ENCODE measurements around the gene PRKCA.

DNA sequence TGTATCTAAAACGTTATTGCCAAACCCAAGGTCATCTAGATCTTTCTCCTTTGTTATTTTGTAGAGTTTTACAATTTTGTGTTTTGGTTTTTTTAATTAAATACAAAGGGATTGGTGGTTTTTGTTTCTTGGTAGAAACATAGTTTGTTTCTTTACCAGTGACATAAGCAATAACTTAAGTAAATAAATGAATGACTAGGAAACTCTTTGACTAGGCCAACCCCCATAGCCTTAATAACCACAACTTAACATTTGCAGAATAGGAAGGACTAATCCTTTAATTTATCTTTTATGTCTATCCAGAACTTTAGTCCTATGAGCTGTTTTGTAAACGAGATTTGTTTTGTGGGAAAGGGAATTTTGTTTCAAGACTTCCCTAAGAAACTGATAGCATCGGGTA lies 162.5 kb downstream of the PRKCA start:
- TF ChIP-seq CTCF (CRISPR knock-in tag; IDR thresholded peaks at IDR 0.05) (no peak), NFIC (IDR thresholded peaks at IDR 0.05; ENCODE audit: low read length) (no peak), REST (IDR thresholded peaks at IDR 0.05; ENCODE audit: borderline replicate concordance in 1 of 2, low read depth in 1 of 2, low read length in 2 of 2) (no peak), HOXD1 (CRISPR knock-in tag; IDR thresholded peaks at IDR 0.05) (no peak), TCF7L2 (IDR thresholded peaks at IDR 0.05; ENCODE audit: low read depth, low read length) (no peak), ZNF740 (CRISPR knock-in tag; IDR thresholded peaks at IDR 0.05) (no peak), ZNF557 (CRISPR knock-in tag; IDR thresholded peaks at IDR 0.05) (no peak), UBTF (CRISPR knock-in tag; IDR thresholded peaks at IDR 0.05) (no peak), SYNCRIP (IDR thresholded peaks at IDR 0.05; ENCODE audit: insufficient read depth, low read depth, low read length) (no peak), JUND (CRISPR knock-in tag; IDR thresholded peaks at IDR 0.05) (no peak), SMAD1 (CRISPR knock-in tag; IDR thresholded peaks at IDR 0.05; ENCODE audit: borderline replicate concordance, low read depth) (no peak), ZNF263 (CRISPR knock-in tag; IDR thresholded peaks at IDR 0.05) (no peak), ZSCAN9 (CRISPR knock-in tag; IDR thresholded peaks at IDR 0.05; ENCODE audit: borderline replicate concordance) (no peak), ZBTB33 (CRISPR knock-in tag; IDR thresholded peaks at IDR 0.05) (no peak)

All from HepG2 (cell line).